Right lobe of liver (tissue), 6 donors: ENCODE results near the gene SCOC. TPM values are rescaled to one million over a fixed set of nuclear protein-coding genes. Genes with fewer than 3 reads are reported as not detected.
A peak's percentile ranks its signal among the peaks of the same experiment; 100 is the strongest.
"Not testable (repeated sequence)": the region's sequence is repeated elsewhere in the genome, so short reads cannot be mapped to it uniquely, and the experiment has no call there.

Source experiments
- ATAC-seq, 4 donors: fragments of 200-7000 bp; cut with Tn5 transposase; one replicate each; pipeline ENCODE4 v1.9.1; 2020; ENCODE audit warnings: mild to moderate bottlenecking in 4 of 4, moderate library complexity in 4 of 4
- DNase-seq, 3 donors: peaks; one replicate each; pipeline ENCODE4 v3.0.0-alpha.2; 2020
- H3K27ac ChIP-seq, 3 donors: fragments of 200-600 bp; one replicate each; pipeline ENCODE4 v1.8.0; 2022
- H3K27me3 ChIP-seq, 2 donors: fragments of 200-600 bp; one replicate each; pipeline ENCODE4 v1.8.0; 2022
- H3K36me3 ChIP-seq, 4 donors: fragments of 200-600 bp; sonication (generic) in 1 of 4; one replicate each; pipeline versions ENCODE4 v1.5.1 to v1.8.0; 2017 to 2022; ENCODE audit warnings: control low read depth in 1 of 4
- H3K4me1 ChIP-seq, 4 donors: fragments of 200-600 bp; sonication (generic) in 1 of 4; one replicate each; pipeline versions ENCODE4 v1.5.1 to v1.8.0; 2017 to 2022; ENCODE audit warnings: control low read depth in 1 of 4
- H3K4me3 ChIP-seq, 3 donors: fragments of 200-600 bp; one replicate each; pipeline ENCODE4 v1.8.0; 2022
- H3K9me3 ChIP-seq, 4 donors: fragments of 200-600 bp; sonication (generic) in 1 of 4; one replicate each; pipeline versions ENCODE4 v1.5.1 to v1.8.0; 2017 to 2022; ENCODE audit warnings: control low read depth in 1 of 4
- CTCF ChIP-seq, 4 donors: fragments of 200-600 bp in 3 of 4; fragments of 450-650 bp in 1 of 4; IDR thresholded peaks; one replicate each; pipeline versions ENCODE4 v1.5.1 to v1.8.0; 2016 to 2022; ENCODE audit warnings: antibody characterized with exemption in 4 of 4, mild to moderate bottlenecking in 2 of 4
- POLR2A ChIP-seq: fragments of 450-650 bp; IDR thresholded peaks from one replicate; pipeline ENCODE4 v1.6.1; 2017; ENCODE audit warnings: antibody characterized with exemption, mild to moderate bottlenecking
- WGBS: methylation state at CpG from one replicate; pipeline ENCODE4 v1.1.6; 2018; ENCODE audit warnings: low coverage, low lambda C conversion rate; ENCODE audit not compliant: insufficient coverage; ENCODE audit errors: missing lambda C conversion rate; 5-methylcytosine and 5-hydroxymethylcytosine counted together
- intact Hi-C, 2 donors: fragments of 100-400 bp; cut with DNase I; formaldehyde crosslinking; loops; one replicate each; pipeline versions ENCODE4 v1.11.2 to v1.14.1; 2022
- total RNA-seq, 6 experiments: library from RNA; depleted of rRNA in 2 of 6; stranded (reverse); fragments of >200 nt in 2 of 6; fragmentation: NEBNext Ultra II Directional in 3 of 6; extraction: Animal tissue kit (Norgen Biotek cat#: 25700) in 3 of 6; gene quantifications; one replicate each; pipeline versions ENCODE4 v1.1.0 to v1.2.4, GENCODE V29; 2016 to 2023
- donor health status: DM: no; HTN: yes; CAD: no.
- donor health status: DM: no; HTN: no; CAD: no.
- donor health status: DM: no; HTN: no; CAD: no.
- donor health status: DM: no; HTN: yes; CAD: no.
- donor health status: DM: no; HTN: yes; CAD: no.

SCOC gene
- total RNA-seq, 6 experiments from 2014 or later: 23.1 to 39.3 (median 29.3) TPM

GRCh38 chr4:140406292-140406691 lies 32.8 kb downstream of the SCOC start:
- ATAC-seq: no peak
- DNase-seq: no peak
- TF ChIP-seq CTCF (IDR thresholded peaks at IDR 0.05) (no peak), POLR2A (no peak)
- Histone ChIP-seq H3K4me3 (no peak overlapping the region), H3K27me3 (no peaks in the 10 kb centered on the region), H3K9me3 (no peaks in the 10 kb centered on the region), H3K27ac (no peak overlapping the region), H3K36me3 (no peaks in the 10 kb centered on the region), H3K4me1 (no peaks in the 10 kb centered on the region)
- intact Hi-C loops: no loop called here

- Histone ChIP-seq H3K27ac (no peak overlapping the region), H3K4me3 (no peak overlapping the region), H3K27me3 (no peaks in the 10 kb centered on the region), H3K9me3 (no peaks in the 10 kb centered on the region), H3K36me3 (no peaks in the 10 kb centered on the region), H3K4me1 (no peaks in the 10 kb centered on the region)
- ATAC-seq: no peak
- intact Hi-C loops: no loop called here
- TF ChIP-seq POLR2A (no peak), CTCF (IDR thresholded peaks at IDR 0.05) (no peak)
- WGBS: 89% methylated on average over 1 of the region's 1 CpG
- DNase-seq: no peak
These were observed 35.5 kb downstream of the SCOC start for GRCh38 chr4:140408974-140409373.

DNA sequence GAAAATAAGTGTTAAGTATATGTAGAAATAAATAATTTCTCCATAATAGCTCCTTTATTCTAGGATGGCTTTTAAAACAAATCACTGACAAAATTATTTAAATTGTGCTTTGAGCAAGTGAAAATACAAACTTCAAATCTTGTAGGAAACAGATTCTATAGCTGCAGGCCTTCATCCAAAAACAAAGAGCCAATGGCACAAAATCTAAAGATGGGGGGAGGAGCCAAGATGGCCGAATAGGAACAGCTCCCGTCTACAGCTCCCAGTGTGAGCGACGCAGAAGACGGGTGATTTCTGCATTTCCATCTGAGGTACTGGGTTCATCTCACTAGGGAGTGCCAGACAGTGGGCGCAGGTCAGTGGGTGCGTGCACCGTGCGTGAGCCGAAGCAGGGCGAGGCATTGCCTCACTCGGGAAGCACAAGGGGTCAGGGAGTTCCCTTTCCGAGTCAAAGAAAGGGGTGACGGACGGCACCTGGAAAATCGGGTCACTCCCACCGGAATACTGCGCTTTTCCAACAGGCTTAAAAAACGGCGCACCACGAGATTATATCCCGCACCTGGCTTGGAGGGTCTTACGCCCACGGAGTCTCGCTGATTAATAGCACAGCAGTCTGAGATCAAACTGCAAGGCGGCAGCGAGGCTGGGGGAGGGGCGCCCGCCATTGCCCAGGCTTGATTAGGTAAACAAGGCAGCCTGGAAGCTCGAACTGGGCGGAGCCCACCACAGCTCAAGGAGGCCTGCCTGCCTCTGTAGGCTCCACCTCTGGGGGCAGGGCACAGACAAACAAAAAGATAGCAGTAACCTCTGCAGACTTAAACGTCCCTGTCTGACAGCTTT lies 39.9 kb downstream of the SCOC start:
- ATAC-seq, H3K4me3 ChIP-seq, H3K4me1 ChIP-seq, intact Hi-C loops, H3K27ac ChIP-seq, H3K9me3 ChIP-seq, DNase-seq, H3K27me3 ChIP-seq, H3K36me3 ChIP-seq: not testable (repeated sequence)
- WGBS: 83% methylated on average over 8 of the region's 32 CpGs

- H3K27ac ChIP-seq: no peak overlapping the region
- no peaks in the 10 kb centered on the region for H3K4me1 ChIP-seq
- no peak for DNase-seq
- no peak for ATAC-seq
- H3K36me3 ChIP-seq: no peaks in the 10 kb centered on the region
- H3K27me3 ChIP-seq: no peaks in the 10 kb centered on the region
- H3K4me3 ChIP-seq: no peak overlapping the region
- intact Hi-C loops: no loop called here
- H3K9me3 ChIP-seq: no peaks in the 10 kb centered on the region
- TF ChIP-seq POLR2A (no peak), CTCF (IDR thresholded peaks at IDR 0.05) (no peak)
These were observed 49.7 kb downstream of the SCOC start for GRCh38 chr4:140423106-140423505.

DNA sequence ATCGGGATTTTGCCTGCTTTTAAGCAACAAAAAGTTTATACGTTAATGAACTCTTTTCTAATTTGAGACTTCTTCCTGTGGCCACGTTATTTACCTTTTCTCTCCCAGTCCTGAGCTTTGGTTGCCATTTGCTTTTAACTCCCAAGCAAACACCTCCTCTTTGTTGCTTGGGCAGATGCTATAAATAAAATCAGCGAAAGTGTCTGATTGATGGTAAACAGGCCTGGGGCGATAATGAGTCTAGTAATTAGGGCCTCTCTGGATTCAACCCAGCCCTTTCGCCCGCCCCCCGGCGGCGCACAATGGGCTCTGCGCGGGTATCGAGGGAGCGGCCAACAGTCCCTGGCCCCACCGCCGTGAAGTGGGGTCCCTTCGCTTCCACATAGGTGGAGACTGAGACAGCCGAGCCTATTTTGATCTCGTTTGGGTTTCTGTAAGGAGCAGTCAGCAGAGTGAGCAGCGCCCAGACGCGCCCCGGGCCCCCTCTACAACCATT lies 53.2 kb downstream of the SCOC start:
- TF ChIP-seq CTCF (IDR thresholded peaks at IDR 0.05) (no peak), POLR2A (no peak)
- Histone ChIP-seq H3K9me3 (no peaks in the 10 kb centered on the region), H3K27ac (peak overlapping the region in 1 of 3 donors; percentile 65), H3K27me3 (no peaks in the 10 kb centered on the region), H3K36me3 (no peaks in the 10 kb centered on the region), H3K4me3 (peak overlapping the region; percentile 63 to 69 (median 69)), H3K4me1 (no peaks in the 10 kb centered on the region)
- peak in 1 of 3 donors; percentile 21 for DNase-seq
- intact Hi-C loops: no loop called here
- ATAC-seq: peak in 2 of 4 donors; percentile 7 to 51
- 7% methylated on average over 13 of the region's 23 CpGs for WGBS
